ENCODE results near the gene POPDC2. TPM values are rescaled to one million over a fixed set of nuclear protein-coding genes. Genes with fewer than 3 reads are reported as not detected.
"Not testable (repeated sequence)": the region's sequence is repeated elsewhere in the genome, so short reads cannot be mapped to it uniquely, and the experiment has no call there.

POPDC2 gene
- polyA plus RNA-seq, 4 donors: 2.6 to 4.7 (median 3.6) TPM

DNA sequence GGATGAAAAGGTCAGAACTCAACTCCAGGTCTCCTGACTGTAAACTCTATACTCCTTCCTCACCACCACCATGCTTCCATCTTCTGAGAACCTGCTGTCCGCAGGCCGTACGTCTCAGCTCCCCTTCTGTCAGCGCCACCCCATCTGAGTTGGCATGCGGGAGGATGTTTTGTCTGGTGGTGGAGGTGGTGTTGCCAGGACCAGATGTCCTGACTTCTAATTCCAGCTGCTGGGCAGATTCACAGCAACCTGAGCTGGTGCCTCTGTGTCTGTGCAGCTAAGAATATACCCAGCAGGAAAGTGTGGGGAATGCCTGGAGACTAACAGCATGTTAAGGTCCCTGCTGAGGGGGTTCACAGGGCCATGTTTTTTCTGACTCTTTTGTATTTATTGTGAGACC, 39.5 kb downstream of the POPDC2 start:
- no peak for DNase-seq (ENCODE audit: low read depth in 4 of 4, low spot score in 3 of 4)

DNA sequence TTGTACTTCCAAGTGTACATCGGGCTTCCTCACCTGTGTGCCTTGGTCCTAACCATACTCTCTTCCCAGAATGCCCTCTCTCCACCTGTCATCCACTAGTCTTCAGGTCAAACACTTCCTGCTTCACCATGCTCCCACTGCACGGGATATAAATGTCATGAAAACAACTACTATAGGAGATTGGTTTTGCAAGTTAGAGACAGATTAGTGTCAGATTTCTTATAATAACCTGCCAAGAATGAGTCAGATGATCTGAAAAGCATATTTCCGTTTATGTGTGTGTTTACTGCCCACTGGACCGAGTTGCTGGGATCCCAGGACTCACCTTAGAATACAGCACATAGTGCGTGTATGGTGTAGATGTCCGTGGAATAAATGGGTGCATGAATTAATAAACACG, 41.3 kb downstream of the POPDC2 start:
- DNase-seq (ENCODE audit: low read depth in 4 of 4, low spot score in 3 of 4): no peak

DNA sequence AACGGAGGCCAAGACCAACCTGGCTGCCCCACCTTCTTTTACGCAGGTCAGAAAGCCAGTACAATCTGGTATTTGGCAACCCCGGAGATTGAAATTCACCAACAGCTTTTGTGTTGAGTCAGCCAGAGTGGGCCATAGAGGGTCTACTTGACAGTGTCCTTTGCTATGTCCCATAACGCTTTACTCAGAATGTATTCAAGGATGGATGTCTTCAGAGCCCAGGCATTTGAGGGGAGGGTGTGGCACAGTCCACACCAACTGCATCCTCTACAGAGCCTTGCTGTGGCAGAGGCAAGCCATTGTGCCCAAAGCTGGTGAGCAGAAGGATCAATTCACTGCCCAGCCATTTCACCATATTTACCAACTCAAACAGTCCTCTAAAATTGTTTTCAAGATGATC, 44.3 kb downstream of the POPDC2 start:
- no peak for DNase-seq (ENCODE audit: low read depth in 4 of 4, low spot score in 3 of 4)

GRCh38 chr3:119613872-119614271, 46.5 kb downstream of the POPDC2 start:
- DNase-seq (ENCODE audit: low read depth in 4 of 4, low spot score in 3 of 4): no peak

DNA sequence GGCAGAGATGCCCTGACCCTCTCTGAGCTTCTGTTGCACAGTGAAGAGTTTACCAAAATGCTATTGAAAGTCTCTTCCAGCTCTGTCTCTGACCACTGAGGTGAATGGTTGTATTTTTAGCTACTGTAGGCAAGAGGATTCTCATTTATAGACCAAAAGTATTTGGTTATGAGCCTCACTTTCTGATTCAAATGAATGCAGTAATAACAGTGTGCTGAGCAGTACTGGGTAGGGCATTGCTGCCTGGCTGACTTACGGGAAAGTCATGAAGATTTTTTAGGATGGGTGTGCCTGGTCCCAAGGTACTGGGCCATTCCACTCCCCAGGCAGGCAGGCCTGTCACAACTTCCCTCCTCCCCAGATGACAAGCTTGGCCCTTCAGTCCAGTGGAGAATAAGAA, 47.2 kb downstream of the POPDC2 start:
- DNase-seq (ENCODE audit: low read depth in 4 of 4, low spot score in 3 of 4): no peak

GRCh38 chr3:119611664-119612063, 48.7 kb downstream of the POPDC2 start:
- DNase-seq (ENCODE audit: low read depth in 4 of 4, low spot score in 3 of 4): no peak

- DNase-seq (ENCODE audit: low read depth in 4 of 4, low spot score in 3 of 4): no peak
Observed at GRCh38 chr3:119609301-119609700, 51.1 kb downstream of the POPDC2 start.

- no peak for DNase-seq (ENCODE audit: low read depth in 4 of 4, low spot score in 3 of 4)
Observed at GRCh38 chr3:119608405-119609000, 51.9 kb downstream of the POPDC2 start.

- no peak for DNase-seq (ENCODE audit: low read depth in 4 of 4, low spot score in 3 of 4)
Observed at GRCh38 chr3:119604878-119605277, 55.5 kb downstream of the POPDC2 start.

- no peak for DNase-seq (ENCODE audit: low read depth in 4 of 4, low spot score in 3 of 4)
Observed at GRCh38 chr3:119602676-119603075, 57.7 kb downstream of the POPDC2 start.

DNA sequence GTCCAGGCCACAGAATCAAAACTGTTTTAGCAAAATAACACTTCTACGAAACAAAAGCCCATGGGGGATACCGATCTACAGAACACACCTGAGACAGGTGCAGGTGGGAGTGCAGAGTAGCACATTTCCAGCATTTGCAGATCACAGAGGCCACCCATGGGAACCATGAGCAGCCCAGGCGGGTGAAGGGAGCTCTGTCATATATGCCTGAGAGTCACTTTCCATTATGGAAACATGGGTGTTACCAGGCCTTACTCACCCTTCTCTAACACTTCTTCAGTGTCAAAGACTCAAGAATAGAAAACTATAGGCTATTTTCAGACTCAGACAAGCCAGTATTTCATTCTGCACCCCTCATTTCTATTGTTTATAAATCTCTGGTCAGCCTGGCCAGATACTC, 59.2 kb downstream of the POPDC2 start:
- DNase-seq (ENCODE audit: low read depth in 4 of 4, low spot score in 3 of 4): no peak

DNA sequence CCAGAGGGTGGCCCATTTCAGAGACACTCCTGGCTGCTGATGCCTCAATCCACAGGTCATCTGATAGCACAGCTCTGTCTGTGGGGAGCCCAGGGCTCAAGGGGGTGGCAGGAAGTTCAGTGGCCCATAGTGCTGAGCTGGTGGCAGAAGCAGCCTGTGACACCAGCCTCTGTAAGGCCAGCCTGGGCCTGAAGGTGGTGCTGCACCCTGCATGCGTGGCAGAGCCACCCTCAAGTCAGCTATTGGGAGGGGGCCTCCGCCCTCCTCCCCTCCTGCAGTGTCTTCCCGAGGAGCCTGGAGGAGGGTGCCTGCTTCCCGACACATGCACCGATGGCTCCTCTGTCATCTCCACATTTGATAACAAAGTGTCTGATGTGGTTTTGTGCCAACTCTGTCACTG, 59.7 kb downstream of the POPDC2 start:
- no peak for DNase-seq (ENCODE audit: low read depth in 4 of 4, low spot score in 3 of 4)

DNA sequence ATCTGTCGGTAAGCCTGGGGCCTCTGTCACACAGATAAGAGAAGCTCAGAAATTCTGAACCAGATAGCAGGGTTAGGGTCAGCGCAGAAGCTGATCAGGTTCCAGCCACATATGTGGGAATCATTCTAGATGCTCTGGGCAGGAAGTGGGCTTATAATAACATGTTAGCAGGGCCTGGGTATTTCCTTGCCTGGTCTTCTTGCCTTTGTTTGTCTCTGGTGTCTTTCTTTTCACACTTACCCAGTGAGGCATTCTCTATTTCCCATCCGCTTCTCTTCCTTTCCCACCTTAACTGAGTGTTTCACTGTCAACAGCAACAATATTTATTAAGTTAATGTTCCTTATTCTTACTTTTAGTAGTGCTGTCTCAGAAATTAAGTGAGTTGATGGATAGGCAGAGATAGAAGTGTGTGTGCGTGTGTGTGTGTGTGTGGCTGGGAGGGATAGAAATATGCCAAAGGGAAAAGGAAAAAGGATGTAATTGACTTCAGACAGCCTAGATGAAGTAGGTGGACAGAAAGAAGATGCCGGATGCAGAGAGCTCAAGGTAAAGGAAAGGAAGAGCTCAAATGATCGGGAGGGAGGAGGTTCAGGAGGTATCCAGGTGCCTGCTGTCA, 60.7 kb downstream of the POPDC2 start:
- no peak for DNase-seq (ENCODE audit: low read depth in 4 of 4, low spot score in 3 of 4)

GRCh38 chr3:119598410-119599098, 61.8 kb downstream of the POPDC2 start:
- DNase-seq (ENCODE audit: low read depth in 4 of 4, low spot score in 3 of 4): no peak

DNA sequence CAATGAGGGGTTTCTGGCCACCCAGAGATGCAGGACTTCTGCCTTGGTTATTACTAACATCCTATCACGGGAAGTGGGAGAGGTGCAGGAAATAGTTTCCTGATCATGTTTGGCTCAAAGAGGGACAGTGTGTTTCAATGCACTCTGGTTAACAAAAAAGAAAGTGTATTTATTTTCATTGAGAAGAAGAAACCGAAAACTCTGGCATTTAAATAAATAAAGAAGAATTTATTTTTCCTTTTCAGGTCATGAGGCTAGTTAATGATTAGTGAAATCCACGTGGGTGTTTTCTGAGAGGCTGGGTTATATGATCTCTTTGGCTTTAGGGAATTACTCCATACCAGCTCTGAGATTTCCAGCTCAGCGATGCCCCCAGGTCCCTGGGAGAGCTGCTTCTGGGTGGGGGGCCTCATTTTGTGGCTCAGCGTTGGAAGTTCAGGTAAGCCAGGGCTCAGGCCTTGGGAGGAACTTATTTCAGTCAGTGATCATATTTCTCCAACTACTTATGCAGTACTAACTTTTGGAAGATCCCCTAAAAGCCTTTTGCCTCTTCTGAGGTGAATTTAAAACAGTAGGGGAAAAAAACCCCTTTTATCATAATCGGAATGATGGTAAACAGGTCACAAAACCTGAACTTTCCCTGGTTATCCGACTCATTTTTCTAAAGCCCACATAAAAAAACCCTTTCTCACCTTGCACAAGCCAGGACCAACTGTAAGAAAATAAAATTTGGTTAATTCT, 62.7 kb downstream of the POPDC2 start, which contains the start of gene PLA1A:
PLA1A (plus strand) TSS at position 338 of the 741 bp plus-strand sequence; CDS start at position 367, 29 bp downstream.
- peak; percentile 20 to 52 (median 34) for DNase-seq (ENCODE audit: low read depth in 4 of 4, low spot score in 3 of 4)

- DNase-seq (ENCODE audit: low read depth in 4 of 4, low spot score in 3 of 4): no peak
Observed at GRCh38 chr3:119596398-119596797, 64.0 kb downstream of the POPDC2 start.

DNA sequence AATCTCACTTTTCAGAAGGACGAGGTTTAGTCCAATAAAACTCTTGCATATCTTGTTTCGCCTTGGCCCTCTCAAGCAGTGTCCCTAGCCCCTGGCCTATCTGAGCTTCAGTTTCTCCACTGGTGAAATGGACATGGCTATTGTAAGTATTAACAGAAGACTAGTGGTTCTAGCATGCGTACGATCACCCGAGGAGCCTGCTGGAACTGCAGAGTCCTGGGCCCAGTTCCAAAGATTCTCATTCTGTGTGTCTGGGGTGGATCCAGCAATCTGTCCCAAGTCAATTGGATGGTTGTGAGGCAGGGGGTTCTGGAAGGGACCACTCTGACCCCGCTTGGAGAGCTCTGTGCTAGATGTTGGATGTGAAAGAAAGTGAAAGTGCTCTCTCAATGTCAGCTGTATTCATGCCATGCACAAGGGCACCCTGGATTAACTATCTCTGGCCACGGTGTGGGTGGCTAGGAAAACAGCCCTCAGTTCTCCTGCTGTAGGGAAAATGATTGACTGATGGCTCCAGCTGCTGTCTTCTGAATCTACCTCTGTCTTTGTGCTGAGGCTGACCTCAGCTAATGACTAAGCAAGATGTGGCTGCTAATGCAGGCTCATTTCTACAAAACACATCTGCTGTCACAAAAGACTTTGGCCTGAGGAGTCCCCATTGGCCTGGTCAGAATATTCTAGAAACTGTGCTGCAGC, 64.6 kb downstream of the POPDC2 start:
- no peak for DNase-seq (ENCODE audit: low read depth in 4 of 4, low spot score in 3 of 4)

DNA sequence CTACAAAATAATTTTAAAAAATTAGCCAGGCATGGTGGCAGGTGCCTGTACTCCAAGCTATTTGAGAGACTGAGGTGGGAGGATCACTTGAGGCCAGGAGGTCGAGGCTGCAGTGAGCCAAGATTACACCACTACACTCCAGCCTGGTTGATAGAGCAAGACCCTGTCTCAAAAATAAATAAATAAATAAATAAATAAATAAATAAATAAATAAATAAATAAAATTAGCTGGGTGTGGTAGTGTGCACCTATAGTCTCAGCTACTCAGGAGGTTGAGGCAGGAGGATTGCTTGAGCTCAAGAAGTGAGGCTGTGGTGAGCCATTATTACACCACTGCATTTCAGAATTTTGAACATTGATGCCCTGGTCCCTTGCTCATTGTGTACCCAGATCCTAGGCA, 65.5 kb downstream of the POPDC2 start:
- DNase-seq (ENCODE audit: low read depth in 4 of 4, low spot score in 3 of 4): not testable (repeated sequence)

- no peak for DNase-seq (ENCODE audit: low read depth in 4 of 4, low spot score in 3 of 4)
Observed at GRCh38 chr3:119594066-119594465, 66.3 kb downstream of the POPDC2 start.

DNA sequence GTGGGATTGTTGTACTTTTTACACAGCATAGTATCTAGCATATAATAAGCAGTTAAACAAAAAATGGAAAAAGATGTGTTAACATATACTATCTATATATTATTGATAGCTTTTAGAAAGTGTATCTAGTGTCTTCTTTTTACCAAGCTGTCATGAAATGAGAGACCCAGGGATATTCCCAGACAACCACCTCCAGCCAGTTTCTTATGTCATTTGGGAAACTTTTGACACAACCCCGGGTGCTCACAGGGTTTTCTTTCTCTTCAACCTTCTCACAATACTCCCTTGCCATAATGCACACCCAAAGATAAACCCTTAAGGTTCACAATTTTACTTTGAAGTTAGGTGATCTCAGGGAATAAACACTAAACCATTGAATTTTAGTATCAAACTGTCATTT, 67.5 kb downstream of the POPDC2 start:
- no peak for DNase-seq (ENCODE audit: low read depth in 4 of 4, low spot score in 3 of 4)
